Stimulated activated effector memory CD8-positive, alpha-beta T cell treated with anti-CD3 and anti-CD28 coated beads, Interleukin-12 subunit alpha, Interleukin-12 subunit beta, amount 100 ng/mL, for 72 hours (primary cell): ENCODE data around the gene EGFR.

ENCODE experiments used
- ATAC-seq: fragments of 150-1000 bp; cut with Tn5 transposase; 2 replicates; pipeline ENCODE4 v1.10.0; 2021
- DNase-seq, 2 donors: peaks; one replicate each; pipeline ENCODE4 v3.0.0; 2021 to 2022; ENCODE audit warnings: low spot score in 2 of 2
- H3K27ac Mint-ChIP-seq: one replicate; pipeline ENCODE4 v1.8.0; 2022; ENCODE audit warnings: mild to moderate bottlenecking, mixed read lengths
- H3K36me3 Mint-ChIP-seq: one replicate; pipeline ENCODE4 v1.8.0; 2022; ENCODE audit warnings: mild to moderate bottlenecking, mixed read lengths
- H3K4me1 Mint-ChIP-seq: one replicate; pipeline ENCODE4 v1.8.0; 2022; ENCODE audit warnings: mixed read lengths
- H3K4me3 Mint-ChIP-seq: one replicate; pipeline ENCODE4 v1.8.0; 2022; ENCODE audit warnings: mild to moderate bottlenecking, mixed read lengths
- H3K9me3 Mint-ChIP-seq: one replicate; pipeline ENCODE4 v1.8.0; 2022; ENCODE audit warnings: mixed read lengths

Gene EGFR

GRCh38 chr7:55120074-55120473 lies 101.3 kb downstream of the EGFR start:
- no peaks in the 10 kb centered on the region for H3K9me3 Mint-ChIP-seq
- H3K4me1 Mint-ChIP-seq = no peaks in the 10 kb centered on the region
- no peak overlapping the region for H3K4me3 Mint-ChIP-seq
- H3K27ac Mint-ChIP-seq = no peak overlapping the region
- no peak for ATAC-seq
- no peaks in the 10 kb centered on the region for H3K36me3 Mint-ChIP-seq
- no peak for DNase-seq

GRCh38 chr7:55120501-55121198 lies 101.8 kb downstream of the EGFR start:
- DNase-seq (no peak), ATAC-seq (no peak)
- H3K9me3 Mint-ChIP-seq = no peaks in the 10 kb centered on the region
- no peak overlapping the region for H3K4me3 Mint-ChIP-seq
- H3K36me3 Mint-ChIP-seq = no peaks in the 10 kb centered on the region
- H3K27ac Mint-ChIP-seq = no peak overlapping the region
- no peaks in the 10 kb centered on the region for H3K4me1 Mint-ChIP-seq

GRCh38 chr7:55121249-55121648 lies 102.4 kb downstream of the EGFR start:
- H3K27ac Mint-ChIP-seq = no peak overlapping the region
- no peaks in the 10 kb centered on the region for H3K36me3 Mint-ChIP-seq
- no peak for ATAC-seq
- H3K4me3 Mint-ChIP-seq = no peak overlapping the region
- no peak for DNase-seq
- no peaks in the 10 kb centered on the region for H3K9me3 Mint-ChIP-seq
- H3K4me1 Mint-ChIP-seq = no peaks in the 10 kb centered on the region

GRCh38 chr7:55122263-55122662 lies 103.4 kb downstream of the EGFR start:
- ATAC-seq (peak; percentile 16), DNase-seq (no peak)
- no peak overlapping the region for H3K27ac Mint-ChIP-seq

GRCh38 chr7:55124989-55125875 lies 106.4 kb downstream of the EGFR start:
- Mint-ChIP-seq H3K4me3 (no peak overlapping the region), H3K27ac (no peak overlapping the region), H3K9me3 (no peaks in the 10 kb centered on the region), H3K4me1 (no peaks in the 10 kb centered on the region), H3K36me3 (no peaks in the 10 kb centered on the region)
- no peak for DNase-seq
- ATAC-seq = no peak

More at GRCh38 chr7:55122263-55122662, 103.4 kb downstream of the EGFR start:
- no peaks in the 10 kb centered on the region for H3K36me3 Mint-ChIP-seq
- no peak overlapping the region for H3K4me3 Mint-ChIP-seq
- no peaks in the 10 kb centered on the region for H3K4me1 Mint-ChIP-seq
- H3K9me3 Mint-ChIP-seq = no peaks in the 10 kb centered on the region

DNA sequence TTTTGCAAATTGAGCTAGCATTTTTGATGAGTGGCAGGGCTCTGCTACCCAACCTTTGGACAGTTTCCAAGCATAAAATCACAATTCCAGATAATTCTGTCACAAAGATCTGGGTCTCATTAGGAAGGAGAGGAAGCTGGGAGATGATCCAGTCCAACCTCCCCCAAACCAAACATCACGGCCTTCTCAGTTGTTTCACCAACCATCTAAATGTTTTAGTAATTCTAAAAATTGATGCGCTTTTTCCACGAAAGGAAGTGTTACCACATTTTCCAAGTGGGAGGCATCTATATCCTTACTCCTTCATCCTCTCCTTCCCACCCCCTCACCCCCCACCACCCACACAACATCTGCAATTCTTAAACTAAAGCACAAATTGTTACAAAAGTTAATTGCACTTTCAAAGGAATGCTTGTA lies 108.3 kb downstream of the EGFR start:
- no peak for DNase-seq
- H3K27ac Mint-ChIP-seq = no peak overlapping the region
- ATAC-seq = no peak

DNA sequence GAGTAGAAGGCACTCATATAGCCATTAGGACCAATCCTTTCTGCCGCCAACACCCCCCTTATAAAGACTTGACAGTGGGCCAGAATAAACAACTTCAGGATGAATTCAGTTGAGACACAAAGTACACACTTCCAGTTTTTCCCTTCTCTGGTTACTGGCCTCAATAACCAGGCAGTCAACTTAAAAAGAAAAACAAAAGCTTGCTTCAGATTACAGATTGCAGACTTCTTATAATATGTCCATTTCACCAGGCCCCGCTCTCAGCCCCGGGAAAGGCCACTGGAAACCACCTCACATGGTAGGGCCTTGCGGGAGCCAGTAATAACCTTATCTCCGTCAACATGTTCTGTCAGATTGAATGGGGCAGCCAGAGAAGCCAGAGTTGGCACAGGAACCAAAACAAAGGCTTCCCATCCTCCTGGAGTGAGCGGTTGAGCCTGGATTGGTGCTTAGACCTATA lies 108.8 kb downstream of the EGFR start:
- no peaks in the 10 kb centered on the region for H3K9me3 Mint-ChIP-seq
- no peak overlapping the region for H3K27ac Mint-ChIP-seq
- no peak overlapping the region for H3K4me3 Mint-ChIP-seq
- no peaks in the 10 kb centered on the region for H3K36me3 Mint-ChIP-seq
- peaks cover 2% of the 10 kb centered on the region for H3K4me1 Mint-ChIP-seq
- no peak for DNase-seq
- ATAC-seq = no peak

More for the DNA sequence above, 108.3 kb downstream of the EGFR start:
- Mint-ChIP-seq H3K4me3 (no peak overlapping the region), H3K4me1 (no peaks in the 10 kb centered on the region), H3K9me3 (no peaks in the 10 kb centered on the region), H3K36me3 (no peaks in the 10 kb centered on the region)

- peaks cover 14% of the 10 kb centered on the region for H3K4me1 Mint-ChIP-seq
- ATAC-seq (no peak), DNase-seq (no peak)
- H3K27ac Mint-ChIP-seq = no peak overlapping the region
- H3K36me3 Mint-ChIP-seq = no peaks in the 10 kb centered on the region
- H3K9me3 Mint-ChIP-seq = no peaks in the 10 kb centered on the region
- no peak overlapping the region for H3K4me3 Mint-ChIP-seq
Observed at GRCh38 chr7:55128693-55129394, 110.0 kb downstream of the EGFR start.

DNA sequence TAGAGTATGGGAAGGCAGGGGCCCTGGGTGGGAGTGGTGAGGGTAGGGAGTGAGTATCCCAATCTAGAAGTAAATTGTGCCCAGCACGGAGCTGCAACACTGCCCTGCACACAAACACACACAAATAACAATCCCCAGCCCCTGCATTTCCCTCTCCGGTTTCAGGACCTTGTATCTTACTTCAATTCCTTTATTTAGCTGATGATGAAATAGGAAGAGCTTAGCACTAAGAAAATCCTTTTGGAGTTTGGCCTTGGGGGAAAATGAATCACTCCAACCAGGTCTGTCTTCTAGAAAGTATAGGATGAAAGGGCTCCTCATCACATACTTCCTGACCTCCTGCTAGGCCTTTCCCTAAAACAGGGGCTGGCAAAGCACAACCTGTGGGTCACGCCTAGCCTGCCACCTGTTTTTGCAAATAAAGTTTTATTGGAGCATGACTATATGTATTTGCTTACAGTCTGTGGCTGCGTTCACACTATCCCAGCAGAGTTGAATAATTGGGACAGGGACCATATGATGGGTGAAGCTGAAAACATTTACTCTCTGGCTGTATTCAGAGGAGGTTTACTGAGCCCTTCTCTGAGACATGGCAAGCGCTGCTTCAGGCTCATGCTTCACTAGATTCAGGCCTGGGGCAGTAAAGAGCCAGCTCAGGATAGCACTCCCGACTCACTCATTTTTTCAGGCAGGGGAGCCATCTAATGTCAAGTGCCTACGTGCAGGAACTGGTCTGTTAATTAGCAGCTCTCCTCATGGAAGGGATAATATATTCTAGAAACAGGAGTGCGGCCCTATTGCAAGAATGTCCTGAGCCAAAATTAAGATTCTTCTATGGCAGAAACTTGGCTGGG lies 111.0 kb downstream of the EGFR start:
- Mint-ChIP-seq H3K4me3 (no peak overlapping the region), H3K36me3 (no peaks in the 10 kb centered on the region), H3K27ac (no peak overlapping the region), H3K4me1 (peaks cover 19% of the 10 kb centered on the region), H3K9me3 (no peaks in the 10 kb centered on the region)
- ATAC-seq = no peak
- no peak for DNase-seq

- no peak for DNase-seq
- Mint-ChIP-seq H3K36me3 (no peaks in the 10 kb centered on the region), H3K27ac (no peak overlapping the region), H3K9me3 (no peaks in the 10 kb centered on the region), H3K4me1 (peaks cover 19% of the 10 kb centered on the region), H3K4me3 (no peak overlapping the region)
- peak; percentile 35 for ATAC-seq
Observed at GRCh38 chr7:55130395-55131141, 111.8 kb downstream of the EGFR start.

DNA sequence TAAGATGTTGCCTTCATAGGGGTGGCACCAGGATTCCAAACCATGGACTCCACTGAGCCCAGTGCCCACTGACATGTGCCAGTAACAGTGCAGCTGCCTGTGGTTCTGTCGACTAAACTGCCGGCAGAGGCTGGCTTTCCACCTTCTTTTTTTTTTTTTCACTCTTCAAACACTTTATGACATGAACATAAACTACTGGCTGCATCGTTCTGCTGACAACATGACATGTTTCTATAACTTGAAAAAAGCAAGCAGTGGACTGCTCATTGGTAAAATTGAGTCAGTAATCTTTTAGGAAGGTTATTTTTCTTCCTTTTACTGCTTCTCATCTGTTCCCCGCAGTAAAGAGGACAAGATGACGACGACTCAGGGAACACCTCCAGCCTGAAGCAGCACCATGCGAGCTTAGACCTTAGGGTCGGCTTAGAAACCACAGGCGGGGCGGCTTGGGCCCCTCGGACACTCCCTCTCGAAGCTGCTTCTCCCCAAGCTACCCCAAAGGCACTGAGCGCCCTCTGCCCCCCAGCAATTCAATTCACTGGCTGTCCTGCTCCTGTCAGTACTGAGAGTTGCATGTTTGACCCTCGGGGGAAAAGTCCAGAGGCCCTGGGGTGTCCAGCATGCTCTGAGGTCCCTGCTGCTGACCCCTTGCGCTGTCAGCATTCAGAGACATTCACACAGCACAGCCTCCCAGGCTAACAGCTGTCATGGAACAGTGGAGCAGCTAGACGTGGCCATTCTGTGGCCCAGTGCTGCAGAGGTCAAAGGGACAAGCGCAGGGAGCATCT lies 112.5 kb downstream of the EGFR start:
- no peaks in the 10 kb centered on the region for H3K36me3 Mint-ChIP-seq
- H3K4me3 Mint-ChIP-seq = no peak overlapping the region
- ATAC-seq = no peak
- H3K27ac Mint-ChIP-seq = no peak overlapping the region
- DNase-seq = no peak
- no peaks in the 10 kb centered on the region for H3K9me3 Mint-ChIP-seq
- H3K4me1 Mint-ChIP-seq = peaks cover 19% of the 10 kb centered on the region

- peak; percentile 67 for ATAC-seq
- peak overlapping the region; percentile 39 for H3K4me3 Mint-ChIP-seq
- DNase-seq = no peak
- no peaks in the 10 kb centered on the region for H3K9me3 Mint-ChIP-seq
- peaks cover 19% of the 10 kb centered on the region for H3K4me1 Mint-ChIP-seq
- H3K36me3 Mint-ChIP-seq = no peaks in the 10 kb centered on the region
- H3K27ac Mint-ChIP-seq = peak overlapping the region; percentile 56
Observed at GRCh38 chr7:55132550-55132889, 113.7 kb downstream of the EGFR start.

DNA sequence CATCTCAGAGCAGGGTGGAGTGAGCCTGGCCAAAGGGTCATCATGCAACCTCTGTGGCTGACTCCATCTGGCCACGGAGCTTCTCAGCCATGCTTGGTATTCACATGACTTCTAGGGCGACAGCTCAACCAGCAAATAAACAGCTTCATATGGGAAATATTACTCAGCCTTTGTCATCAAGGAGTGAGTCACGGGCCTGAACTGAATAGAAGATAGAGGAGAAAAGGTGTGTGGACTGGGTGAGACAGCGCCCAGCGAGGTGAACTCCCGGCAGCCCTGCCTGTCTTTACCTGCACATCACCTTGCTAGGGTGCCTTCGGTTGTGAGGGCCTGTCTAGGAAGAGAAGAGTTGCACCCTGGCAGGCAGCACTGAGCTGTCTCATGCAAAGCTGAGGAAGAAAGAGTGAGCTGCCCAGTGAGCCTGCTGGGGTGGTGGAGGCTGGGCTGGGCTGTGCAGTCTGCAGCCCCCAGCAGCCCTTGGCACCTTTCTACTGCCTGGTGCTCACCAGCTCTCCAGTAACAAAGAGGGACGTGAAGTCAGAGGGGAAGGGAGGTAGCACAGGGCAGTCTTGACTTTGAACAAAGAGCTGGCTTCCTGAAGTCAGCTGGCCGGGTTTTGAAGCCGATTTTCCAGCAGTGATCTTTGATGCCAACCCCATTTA lies 114.2 kb downstream of the EGFR start:
- Mint-ChIP-seq H3K36me3 (no peaks in the 10 kb centered on the region), H3K4me1 (peaks cover 19% of the 10 kb centered on the region), H3K4me3 (peak overlapping the region; percentile 39), H3K9me3 (no peaks in the 10 kb centered on the region), H3K27ac (peak overlapping the region; percentile 56)
- DNase-seq = no peak
- ATAC-seq = peak; percentile 90
